ENCODE data around the gene IVD.
"Not testable (repeated sequence)": the region's sequence is repeated elsewhere in the genome, so short reads cannot be mapped to it uniquely, and the experiment has no call there.

IVD gene

DNA sequence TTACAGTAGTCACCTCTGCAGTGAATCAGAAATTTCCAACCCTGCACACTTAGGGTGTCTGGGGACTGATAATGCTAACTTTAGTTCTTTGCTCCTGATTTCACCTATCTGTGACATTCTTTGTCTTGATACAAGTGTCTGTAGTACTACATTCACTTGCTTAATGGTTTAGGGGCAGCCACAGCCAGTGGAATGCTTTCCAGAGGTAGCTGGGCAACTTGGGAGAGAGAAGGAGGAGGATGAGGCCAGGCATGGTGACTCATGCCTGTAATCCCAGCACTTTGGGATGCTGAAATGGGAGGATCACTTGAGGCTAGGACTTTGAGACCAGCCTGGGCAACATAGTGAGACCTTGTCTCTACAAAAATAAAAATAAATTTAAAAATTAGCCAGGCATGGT, 43.7 kb downstream of the IVD start:
- no peak overlapping the region for H3K4me3 ChIP-seq (ENCODE audit: low read depth, low read length)
- TF ChIP-seq, protein P1, sequence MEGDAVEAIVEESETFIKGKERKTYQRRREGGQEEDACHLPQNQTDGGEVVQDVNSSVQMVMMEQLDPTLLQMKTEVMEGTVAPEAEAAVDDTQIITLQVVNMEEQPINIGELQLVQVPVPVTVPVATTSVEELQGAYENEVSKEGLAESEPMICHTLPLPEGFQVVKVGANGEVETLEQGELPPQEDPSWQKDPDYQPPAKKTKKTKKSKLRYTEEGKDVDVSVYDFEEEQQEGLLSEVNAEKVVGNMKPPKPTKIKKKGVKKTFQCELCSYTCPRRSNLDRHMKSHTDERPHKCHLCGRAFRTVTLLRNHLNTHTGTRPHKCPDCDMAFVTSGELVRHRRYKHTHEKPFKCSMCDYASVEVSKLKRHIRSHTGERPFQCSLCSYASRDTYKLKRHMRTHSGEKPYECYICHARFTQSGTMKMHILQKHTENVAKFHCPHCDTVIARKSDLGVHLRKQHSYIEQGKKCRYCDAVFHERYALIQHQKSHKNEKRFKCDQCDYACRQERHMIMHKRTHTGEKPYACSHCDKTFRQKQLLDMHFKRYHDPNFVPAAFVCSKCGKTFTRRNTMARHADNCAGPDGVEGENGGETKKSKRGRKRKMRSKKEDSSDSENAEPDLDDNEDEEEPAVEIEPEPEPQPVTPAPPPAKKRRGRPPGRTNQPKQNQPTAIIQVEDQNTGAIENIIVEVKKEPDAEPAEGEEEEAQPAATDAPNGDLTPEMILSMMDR (IDR thresholded peaks at IDR 0.05; ENCODE audit: low read depth, low read length): no peak

DNA sequence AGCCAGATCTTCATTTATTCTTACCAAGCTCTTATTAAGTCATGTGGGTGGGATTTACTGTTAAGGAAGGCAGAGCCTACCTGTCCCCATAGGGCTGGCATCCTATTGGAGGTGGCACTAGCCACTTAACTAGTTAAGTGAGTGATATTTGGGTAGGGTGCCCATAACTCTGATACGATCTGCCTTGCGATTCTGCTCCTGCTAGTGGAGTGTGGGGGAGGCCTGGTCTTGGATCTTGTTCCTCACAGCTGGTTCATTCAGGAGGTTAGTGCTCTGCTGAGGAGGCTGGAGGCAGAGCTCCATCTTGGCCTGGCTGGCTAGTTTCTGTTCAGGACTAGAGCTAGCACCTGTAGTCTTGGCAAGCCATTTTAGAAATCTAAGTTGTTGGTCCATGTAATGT, 44.5 kb downstream of the IVD start:
- H3K4me3 ChIP-seq (ENCODE audit: low read depth, low read length): no peak overlapping the region
- TF ChIP-seq, protein P1 (IDR thresholded peaks at IDR 0.05; ENCODE audit: low read depth, low read length): no peak

DNA sequence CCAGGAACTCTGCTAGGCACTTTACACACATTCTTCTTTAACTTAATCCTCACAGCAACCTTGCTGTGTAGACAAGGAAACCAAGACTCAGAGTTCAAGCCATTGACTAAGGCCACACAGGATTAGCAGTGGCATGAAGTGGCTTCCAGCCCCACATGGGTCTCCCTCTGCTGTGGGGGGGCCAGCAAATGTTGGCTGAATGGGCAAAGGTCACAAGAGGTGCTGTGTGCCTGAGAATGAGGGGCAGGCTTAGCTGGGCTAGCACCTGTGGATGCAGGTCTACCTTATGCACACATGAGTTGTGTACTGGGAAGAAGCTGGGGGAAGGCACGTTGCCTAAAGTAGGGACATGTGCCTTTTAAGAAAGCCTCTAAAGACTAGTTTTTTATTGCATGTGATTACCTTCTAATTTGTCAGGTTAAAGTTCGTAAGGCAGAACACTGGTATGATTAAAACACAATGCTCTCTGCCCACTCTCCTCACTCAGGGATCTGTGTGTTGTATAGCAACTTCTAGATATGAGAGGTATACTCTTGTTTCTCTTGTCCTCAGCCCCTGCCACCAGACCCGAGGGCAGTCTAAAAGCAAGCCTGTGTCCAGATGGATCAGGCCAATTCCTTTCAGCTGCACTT, 46.0 kb downstream of the IVD start:
- H3K4me3 ChIP-seq (ENCODE audit: low read depth, low read length): no peak overlapping the region
- TF ChIP-seq, protein P1 (IDR thresholded peaks at IDR 0.05; ENCODE audit: low read depth, low read length): no peak

DNA sequence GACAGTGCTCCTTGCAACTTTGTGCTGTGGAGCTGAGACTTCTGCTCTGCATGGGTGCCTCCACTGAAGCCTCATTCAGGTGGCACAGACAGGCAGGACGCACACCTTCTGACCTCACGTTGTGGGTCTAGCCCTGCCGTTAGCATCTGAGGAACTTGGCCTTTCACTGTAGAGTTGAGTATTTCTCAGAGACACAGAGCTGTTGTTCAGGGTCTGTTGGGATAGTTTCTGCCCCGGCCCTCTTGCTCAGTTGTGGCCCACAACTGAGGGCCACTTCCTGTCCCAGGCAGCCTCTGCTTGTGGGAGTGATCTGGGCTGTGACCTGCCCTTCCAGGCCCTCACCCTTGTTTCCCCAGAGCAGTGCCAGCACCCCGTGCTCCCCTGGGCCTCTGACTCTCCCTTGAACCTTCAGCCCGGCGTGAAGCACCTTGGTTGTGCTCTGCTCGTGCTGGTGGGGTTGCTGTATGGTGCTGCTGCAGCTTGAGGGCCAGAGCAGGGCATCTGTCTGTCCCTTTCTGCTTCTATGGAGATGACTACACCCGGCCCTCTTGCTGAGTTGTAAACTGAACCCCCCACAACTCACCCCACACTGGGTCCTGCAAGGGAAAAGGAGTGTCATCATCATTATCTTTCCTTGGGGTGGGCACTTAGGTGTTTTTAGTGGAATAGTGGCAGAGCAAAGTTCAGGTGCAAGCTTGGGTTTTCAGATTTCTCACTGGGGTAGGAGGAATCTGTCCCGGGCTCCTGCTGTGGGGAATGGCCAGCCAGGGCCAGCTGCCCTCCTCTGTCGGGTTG, 46.9 kb downstream of the IVD start:
- H3K4me3 ChIP-seq (ENCODE audit: low read depth, low read length): no peak overlapping the region
- TF ChIP-seq, protein P1 (IDR thresholded peaks at IDR 0.05; ENCODE audit: low read depth, low read length): no peak

DNA sequence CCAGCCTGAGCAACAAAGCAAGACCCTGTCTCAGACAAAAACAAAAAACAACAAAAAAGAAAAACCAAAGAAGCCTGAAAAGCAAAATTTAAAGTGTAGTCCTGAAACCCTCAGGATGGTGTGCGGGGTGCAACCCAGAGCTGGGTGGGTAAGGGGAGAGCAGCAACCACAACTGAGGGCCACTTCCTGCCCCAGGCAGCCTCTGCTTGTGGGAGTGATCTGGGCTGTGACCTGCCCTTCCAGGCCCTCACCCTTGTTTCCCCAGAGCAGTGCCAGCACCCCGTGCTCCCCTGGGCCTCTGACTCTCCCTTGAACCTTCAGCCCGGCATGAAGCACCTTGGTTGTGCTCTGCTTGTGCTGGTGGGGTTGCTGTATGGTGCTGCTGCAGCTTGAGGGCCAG, 48.3 kb downstream of the IVD start:
- H3K4me3 ChIP-seq (ENCODE audit: low read depth, low read length): not testable (repeated sequence)

DNA sequence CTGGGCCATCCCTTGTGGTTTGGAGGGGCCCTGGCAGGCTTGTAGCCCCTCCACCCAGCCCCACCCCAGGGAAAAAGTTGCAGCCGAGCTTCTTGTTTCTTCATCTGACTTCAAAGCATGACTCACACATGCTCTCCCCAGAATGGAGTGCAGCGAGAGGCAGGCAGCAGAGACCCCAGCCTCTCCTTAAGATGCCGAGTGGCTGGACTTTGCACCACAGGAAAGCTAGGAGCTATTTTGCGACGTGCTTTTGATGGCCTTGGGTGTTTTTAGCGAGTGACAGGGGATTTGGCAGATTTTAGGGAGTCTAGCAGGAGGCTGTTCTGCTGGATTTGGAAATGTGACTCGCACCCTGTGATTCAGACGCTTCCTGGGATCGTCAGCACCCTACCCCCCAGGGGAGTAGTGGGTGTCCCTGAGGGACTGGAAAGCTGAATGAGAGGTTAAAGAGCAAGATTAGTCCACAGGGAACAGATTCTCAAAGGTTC, 49.4 kb downstream of the IVD start:
- 0 out of 2 replicates have a peak overlapping the region, but pooled peaks have one; percentile 20 for H3K4me3 ChIP-seq (ENCODE audit: low read depth, low read length)
- TF ChIP-seq, protein P1 (IDR thresholded peaks at IDR 0.05; ENCODE audit: low read depth, low read length): no peak

DNA sequence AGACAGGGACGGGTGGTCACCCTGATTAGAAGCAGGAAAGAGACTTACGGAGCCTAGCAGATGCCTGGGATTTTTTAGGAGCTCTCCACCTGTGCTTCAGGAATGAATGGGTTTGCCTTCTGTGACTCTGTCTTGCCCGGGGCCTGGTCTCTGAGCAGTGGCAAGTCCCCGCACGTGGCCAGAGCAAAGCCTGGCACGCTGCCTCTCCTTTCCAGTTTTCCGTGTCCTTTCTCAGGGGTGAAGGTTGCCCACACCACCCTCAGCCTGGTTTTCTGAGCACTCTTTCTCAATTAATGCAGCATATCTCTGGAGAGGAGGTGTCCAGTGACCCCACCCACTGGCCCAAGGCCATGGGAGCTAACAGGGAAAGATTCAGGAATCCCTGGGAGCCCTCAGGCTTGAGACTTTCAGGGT, 50.7 kb downstream of the IVD start:
- H3K4me3 ChIP-seq (ENCODE audit: low read depth, low read length): no peak overlapping the region
- TF ChIP-seq, protein P1 (IDR thresholded peaks at IDR 0.05; ENCODE audit: low read depth, low read length): no peak
